OCI-LY3 (cell line): Measurements from ENCODE around the gene RRP7A.

Source experiments
- CTCF ChIP-seq: fragments of 200-600, 300-600 bp; sonication (generic); IDR thresholded peaks from 2 replicates; pipeline ENCODE4 v1.5.1; 2014; ENCODE audit warnings: antibody characterized with exemption, low read length, low read depth
- EZH2phosphoT487 ChIP-seq: fragments of 200-600 bp; shearing (Covaris generic); IDR thresholded peaks from 2 replicates; pipeline ENCODE4 v1.6.1; 2018; ENCODE audit warnings: antibody characterized with exemption, mixed run types, low read depth

- TF ChIP-seq CTCF: no peak
- no peak for TF ChIP-seq EZH2phosphoT487
Observed at GRCh38 chr22:42561856-42562255, 42.3 kb upstream of the RRP7A start.
